Urothelium cell line (cell line): ENCODE results near the gene PUSL1.

Experiments
- DNase-seq: peaks from one replicate; pipeline ENCODE4 v3.0.0; 2011; ENCODE audit warnings: low spot score, mixed read lengths
- FAIRE-seq: peaks from 2 replicates; lab custom pipeline; 2011; peaks lifted over from hg19 to GRCh38; lab: Jason Lieb, UNC

The PUSL1 gene

GRCh38 chr1:1321477-1321876 lies 13.1 kb downstream of the PUSL1 start:
- FAIRE-seq (no peak), DNase-seq (no peak)

DNA sequence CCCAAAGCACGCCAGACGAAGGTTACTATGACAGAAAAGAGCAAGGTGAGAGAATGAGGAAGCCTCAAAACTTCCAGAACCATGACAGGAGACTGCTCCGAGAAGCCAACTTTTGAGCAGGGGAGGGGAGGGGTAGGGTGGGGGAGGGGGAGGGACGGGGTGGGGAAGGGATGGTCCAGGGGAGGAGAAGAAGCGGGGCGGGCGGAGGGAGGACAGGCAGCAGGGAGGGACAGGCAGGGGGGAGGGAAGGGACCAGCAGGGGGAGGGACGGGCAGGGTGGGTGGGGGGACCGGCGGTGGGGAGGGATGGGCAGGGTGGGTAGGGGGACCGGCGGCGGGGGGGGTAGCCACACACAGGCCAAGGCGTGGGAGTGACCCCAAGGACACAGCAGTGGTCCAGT lies 14.0 kb downstream of the PUSL1 start:
- FAIRE-seq: no peak

GRCh38 chr1:1322952-1323351 lies 14.6 kb downstream of the PUSL1 start:
- DNase-seq: no peak
- no peak for FAIRE-seq

More for the DNA sequence above, 14.0 kb downstream of the PUSL1 start:
- DNase-seq: no peak

DNA sequence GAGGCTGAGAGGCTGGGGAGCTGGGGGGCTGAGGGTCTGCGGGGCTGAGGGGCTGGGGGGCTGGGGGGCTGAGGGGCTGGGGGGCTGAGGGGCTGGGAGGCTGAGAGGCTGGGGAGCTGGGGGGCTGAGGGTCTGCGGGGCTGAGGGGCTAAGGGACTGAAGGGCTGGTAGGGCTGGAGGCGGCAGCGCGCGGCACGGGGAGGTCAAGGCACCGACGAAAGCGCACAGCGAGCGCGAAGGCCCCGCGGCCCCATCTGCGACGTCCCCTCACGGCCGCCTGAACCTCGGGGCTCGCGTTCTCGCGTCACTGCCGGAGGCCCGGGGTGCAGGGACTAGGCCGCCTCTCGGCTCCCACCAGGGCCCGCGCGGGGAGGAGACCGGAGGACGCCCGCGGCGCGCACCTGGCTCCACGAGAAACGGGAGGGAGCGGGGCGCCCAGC lies 15.7 kb downstream of the PUSL1 start:
- FAIRE-seq (no peak), DNase-seq (no peak)

DNA sequence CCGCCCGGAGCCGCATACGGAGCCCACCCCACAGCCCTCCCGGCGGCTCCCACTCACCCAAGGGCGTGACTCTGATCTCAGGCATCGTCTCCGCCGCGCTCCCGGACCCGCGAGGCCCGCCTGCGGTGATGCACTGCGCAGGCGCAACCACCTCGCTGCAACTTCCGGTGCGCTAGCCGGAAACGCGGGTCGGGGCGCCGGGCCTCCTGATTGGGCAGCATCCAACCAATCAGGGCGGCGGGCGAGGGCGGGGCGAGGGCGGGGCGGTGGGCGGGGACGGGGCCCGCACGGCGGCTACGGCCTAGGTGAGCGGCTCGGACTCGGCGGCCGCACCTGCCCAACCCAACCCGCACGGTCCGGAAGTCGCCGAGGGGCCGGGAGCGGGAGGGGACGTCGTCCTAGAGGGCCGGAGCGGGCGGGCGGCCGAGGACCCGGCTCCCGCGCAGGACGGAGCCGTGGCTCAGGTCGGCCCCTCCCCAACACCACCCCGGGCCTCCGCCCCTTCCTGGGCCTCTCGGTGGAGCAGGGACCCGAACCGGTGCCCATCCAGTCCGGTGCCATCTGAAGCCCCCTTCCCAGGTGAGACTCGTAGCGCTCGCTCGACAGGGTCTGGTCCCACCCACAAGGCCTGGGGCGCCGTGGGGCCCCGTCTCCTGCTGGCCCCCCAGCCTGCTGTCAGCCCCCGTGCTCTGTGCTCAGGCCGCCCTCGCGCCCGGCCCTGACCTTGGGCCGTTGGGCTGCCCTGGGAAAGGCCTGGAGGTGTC lies 16.3 kb downstream of the PUSL1 start, which contains the start of the genes CPTP and INTS11:
TSS of gene CPTP (plus strand) at position 279 of the 764 bp plus-strand sequence. CDS start 2,109 bp downstream, outside the sequence.
TSS of gene INTS11 (minus strand) at position 137 of the 764 bp plus-strand sequence. CDS start at position 85, 52 bp downstream.
- peak; percentile 97 for DNase-seq
- FAIRE-seq: peak; percentile 59

GRCh38 chr1:1325288-1326074 lies 17.1 kb downstream of the PUSL1 start:
- DNase-seq (no peak), FAIRE-seq (no peak)

DNA sequence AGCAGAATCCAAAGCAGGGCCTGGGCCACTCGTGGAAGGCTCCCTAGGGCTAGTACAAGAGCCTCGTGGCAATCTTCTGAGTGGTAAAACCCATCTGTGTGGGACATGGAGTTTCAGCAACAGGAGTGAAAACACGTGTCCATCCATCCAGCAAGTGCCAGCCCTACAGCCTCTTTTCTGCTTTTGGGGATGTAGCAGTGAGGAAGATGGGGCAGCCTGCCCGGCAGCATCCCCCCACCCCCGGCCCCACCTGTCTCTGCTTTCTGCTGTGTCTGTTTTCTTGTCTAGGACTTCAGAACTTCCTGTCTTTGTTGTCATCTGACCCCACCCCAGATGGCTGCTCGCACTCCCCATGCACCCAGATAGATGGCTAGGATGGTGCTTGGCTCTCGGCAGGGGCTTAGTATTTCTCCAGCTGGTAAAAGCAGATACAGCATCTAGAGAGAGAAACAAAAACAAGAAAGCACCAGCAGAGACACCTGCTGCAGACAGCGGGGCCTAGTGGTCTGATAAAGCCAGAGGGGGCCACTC lies 17.7 kb downstream of the PUSL1 start:
- FAIRE-seq (no peak), DNase-seq (no peak)

DNA sequence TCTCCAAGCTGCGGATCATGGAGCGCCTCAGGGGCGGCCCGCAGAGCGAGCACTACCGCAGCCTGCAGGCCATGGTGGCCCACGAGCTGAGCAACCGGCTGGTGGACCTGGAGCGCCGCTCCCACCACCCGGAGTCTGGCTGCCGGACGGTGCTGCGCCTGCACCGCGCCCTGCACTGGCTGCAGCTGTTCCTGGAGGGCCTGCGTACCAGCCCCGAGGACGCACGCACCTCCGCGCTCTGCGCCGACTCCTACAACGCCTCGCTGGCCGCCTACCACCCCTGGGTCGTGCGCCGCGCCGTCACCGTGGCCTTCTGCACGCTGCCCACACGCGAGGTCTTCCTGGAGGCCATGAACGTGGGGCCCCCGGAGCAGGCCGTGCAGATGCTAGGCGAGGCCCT lies 18.9 kb downstream of the PUSL1 start:
- DNase-seq: no peak
- FAIRE-seq: no peak

DNA sequence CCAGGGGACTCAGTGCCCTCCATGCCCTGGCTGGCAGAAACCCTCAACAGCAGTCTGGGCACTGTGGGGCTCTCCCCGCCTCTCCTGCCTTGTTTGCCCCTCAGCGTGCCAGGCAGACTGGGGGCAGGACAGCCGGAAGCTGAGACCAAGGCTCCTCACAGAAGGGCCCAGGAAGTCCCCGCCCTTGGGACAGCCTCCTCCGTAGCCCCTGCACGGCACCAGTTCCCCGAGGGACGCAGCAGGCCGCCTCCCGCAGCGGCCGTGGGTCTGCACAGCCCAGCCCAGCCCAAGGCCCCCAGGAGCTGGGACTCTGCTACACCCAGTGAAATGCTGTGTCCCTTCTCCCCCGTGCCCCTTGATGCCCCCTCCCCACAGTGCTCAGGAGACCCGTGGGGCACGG lies 19.9 kb downstream of the PUSL1 start:
- FAIRE-seq: no peak
- DNase-seq: no peak

DNA sequence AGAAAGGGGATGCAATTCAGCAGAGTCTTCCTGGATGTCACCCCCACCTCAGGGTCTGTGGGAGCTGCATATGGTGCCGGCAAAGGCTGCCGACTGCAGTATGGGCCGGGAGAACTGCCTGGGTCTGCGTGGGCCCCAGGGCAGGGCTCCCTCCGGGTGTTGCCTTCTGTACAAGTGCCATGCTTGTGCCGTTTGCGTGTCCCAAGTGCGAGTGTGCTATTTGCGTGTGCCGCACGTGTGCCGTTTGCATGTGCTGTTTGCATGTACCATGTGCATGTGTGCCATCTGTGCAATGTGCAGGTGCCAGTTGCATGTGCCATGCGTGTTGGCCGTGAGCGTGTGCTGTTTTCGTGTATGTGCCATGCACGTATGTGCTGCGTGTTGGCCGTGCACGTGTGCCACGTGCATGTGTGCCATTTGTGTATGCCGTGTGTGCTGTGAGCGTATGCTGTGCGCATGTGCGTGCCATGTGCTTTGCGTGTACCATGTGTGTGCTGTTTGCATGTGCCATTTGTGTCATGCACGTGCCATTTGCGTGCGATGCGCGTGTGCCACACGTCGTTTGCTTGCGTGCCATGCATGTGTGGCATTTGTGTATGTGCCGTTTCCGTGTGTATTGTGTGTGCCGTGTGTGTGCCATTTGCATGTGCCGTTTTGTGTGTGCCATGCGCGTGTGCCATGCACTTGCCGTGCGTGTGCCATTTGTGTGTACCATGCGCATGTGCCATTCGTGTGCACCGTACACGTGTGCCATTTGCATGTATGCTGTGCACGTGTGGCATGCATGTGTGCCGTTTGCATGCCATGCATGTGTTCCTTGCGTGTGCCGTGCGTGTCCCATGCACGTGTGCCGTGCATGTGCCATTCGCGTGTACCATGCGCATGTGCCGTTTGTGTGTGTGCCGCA lies 21.2 kb downstream of the PUSL1 start:
- peak; percentile 87 for FAIRE-seq
- DNase-seq: no peak

DNA sequence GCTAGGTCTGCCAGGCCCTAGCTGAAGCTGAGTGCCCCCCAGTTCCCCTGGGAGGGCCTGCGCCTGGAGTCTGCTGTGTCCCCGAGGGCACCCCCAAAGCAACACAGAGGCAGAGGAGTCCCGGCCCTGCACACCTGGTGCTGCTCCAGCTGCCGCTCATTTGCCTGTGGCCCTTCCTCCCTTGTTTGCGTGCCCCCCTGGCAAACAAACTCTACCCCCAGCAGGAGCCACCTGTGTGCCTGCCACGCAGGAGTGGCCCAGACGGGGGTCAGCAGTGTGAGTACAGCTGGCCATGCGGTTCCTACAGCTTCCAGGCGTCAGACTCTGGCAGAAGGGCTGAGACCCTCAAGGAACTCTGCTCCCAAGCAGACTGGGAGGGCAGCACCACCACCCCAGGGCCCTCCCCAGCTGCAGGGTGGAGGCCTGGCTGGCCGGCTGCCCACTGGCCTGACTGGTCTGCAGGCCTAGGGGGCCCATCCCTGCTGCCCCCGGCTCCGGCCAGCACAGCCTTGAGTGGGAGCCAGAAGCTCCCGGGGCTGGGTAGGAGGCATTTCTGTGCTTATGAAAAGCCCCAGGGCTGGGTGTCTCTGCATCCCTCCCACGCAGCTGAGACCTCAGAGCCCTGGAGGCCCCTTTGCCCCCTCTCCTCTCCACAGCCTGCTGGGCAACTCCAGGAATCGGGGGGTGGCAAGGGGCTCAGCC lies 22.1 kb downstream of the PUSL1 start:
- DNase-seq (no peak), FAIRE-seq (no peak)

GRCh38 chr1:1331068-1331965 lies 22.9 kb downstream of the PUSL1 start, which contains the start of gene TAS1R3:
TAS1R3 (plus strand) TSS chr1:1331280; CDS start chr1:1331346, 66 bp downstream.
- DNase-seq: no peak

DNA sequence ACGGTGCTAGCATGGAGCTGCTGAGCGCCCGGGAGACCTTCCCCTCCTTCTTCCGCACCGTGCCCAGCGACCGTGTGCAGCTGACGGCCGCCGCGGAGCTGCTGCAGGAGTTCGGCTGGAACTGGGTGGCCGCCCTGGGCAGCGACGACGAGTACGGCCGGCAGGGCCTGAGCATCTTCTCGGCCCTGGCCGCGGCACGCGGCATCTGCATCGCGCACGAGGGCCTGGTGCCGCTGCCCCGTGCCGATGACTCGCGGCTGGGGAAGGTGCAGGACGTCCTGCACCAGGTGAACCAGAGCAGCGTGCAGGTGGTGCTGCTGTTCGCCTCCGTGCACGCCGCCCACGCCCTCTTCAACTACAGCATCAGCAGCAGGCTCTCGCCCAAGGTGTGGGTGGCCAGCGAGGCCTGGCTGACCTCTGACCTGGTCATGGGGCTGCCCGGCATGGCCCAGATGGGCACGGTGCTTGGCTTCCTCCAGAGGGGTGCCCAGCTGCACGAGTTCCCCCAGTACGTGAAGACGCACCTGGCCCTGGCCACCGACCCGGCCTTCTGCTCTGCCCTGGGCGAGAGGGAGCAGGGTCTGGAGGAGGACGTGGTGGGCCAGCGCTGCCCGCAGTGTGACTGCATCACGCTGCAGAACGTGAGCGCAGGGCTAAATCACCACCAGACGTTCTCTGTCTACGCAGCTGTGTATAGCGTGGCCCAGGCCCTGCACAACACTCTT lies 23.8 kb downstream of the PUSL1 start:
- DNase-seq: no peak
- FAIRE-seq: no peak

More at GRCh38 chr1:1331068-1331965, 22.9 kb downstream of the PUSL1 start, which contains the start of gene TAS1R3:
- FAIRE-seq: no peak

- FAIRE-seq (no peak), DNase-seq (no peak)
Measured at GRCh38 chr1:1332774-1333480, 24.5 kb downstream of the PUSL1 start.

DNA sequence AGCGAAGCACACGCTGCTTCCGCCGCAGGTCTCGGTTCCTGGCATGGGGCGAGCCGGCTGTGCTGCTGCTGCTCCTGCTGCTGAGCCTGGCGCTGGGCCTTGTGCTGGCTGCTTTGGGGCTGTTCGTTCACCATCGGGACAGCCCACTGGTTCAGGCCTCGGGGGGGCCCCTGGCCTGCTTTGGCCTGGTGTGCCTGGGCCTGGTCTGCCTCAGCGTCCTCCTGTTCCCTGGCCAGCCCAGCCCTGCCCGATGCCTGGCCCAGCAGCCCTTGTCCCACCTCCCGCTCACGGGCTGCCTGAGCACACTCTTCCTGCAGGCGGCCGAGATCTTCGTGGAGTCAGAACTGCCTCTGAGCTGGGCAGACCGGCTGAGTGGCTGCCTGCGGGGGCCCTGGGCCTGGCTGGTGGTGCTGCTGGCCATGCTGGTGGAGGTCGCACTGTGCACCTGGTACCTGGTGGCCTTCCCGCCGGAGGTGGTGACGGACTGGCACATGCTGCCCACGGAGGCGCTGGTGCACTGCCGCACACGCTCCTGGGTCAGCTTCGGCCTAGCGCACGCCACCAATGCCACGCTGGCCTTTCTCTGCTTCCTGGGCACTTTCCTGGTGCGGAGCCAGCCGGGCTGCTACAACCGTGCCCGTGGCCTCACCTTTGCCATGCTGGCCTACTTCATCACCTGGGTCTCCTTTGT lies 25.3 kb downstream of the PUSL1 start:
- DNase-seq: no peak
- FAIRE-seq: no peak

GRCh38 chr1:1334835-1335234 lies 26.4 kb downstream of the PUSL1 start:
- FAIRE-seq (no peak), DNase-seq (no peak)

GRCh38 chr1:1335283-1335682 lies 26.9 kb downstream of the PUSL1 start:
- no peak for DNase-seq
- FAIRE-seq: no peak
